Adrenal gland (tissue), 12 donors: ENCODE measurements around the gene CCL14. TPM values are rescaled to one million over a fixed set of nuclear protein-coding genes. Genes with fewer than 3 reads are reported as not detected.
"Not testable (repeated sequence)": the region's sequence is repeated elsewhere in the genome, so short reads cannot be mapped to it uniquely, and the experiment has no call there.

Experiments used
- DNase-seq, 7 donors: peaks; one replicate each; pipeline ENCODE4 v3.0.0-alpha.2; 2019 to 2020
- H3K27ac ChIP-seq, 5 donors: fragments of 200-600 bp; sonication (generic) in 4 of 5; 1 replicate in 3 of 5; 2 replicates in 2 of 5; pipeline versions ENCODE4 v1.5.1 to v1.8.0; 2016 to 2020; ENCODE audit warnings: mild to moderate bottlenecking in 1 of 5
- H3K27me3 ChIP-seq: fragments of 200-600 bp; 2 replicates; pipeline ENCODE4 v1.8.0; 2021
- H3K36me3 ChIP-seq, 2 donors: fragments of 200-600 bp; replicated peaks in 1 of 2; 1 replicate in 1 of 2; 2 replicates in 1 of 2; pipeline versions ENCODE4 v1.5.1 to v1.8.0; 2018 to 2022
- H3K4me1 ChIP-seq, 2 donors: fragments of 200-600 bp; replicated peaks in 1 of 2; 1 replicate in 1 of 2; 2 replicates in 1 of 2; pipeline versions ENCODE4 v1.5.1 to v1.8.0; 2018 to 2021
- H3K4me3 ChIP-seq, 4 donors: fragments of 200-600 bp; sonication (generic) in 3 of 4; one replicate each; pipeline ENCODE4 v1.5.1; 2016 to 2018
- H3K9me3 ChIP-seq, 3 donors: fragments of 200-600 bp; sonication (generic) in 1 of 3; replicated peaks in 1 of 3; 1 replicate in 2 of 3; 2 replicates in 1 of 3; pipeline versions ENCODE4 v1.5.1 to v1.8.0; 2016 to 2021
- CTCF ChIP-seq, 6 experiments: fragments of 450-650 bp in 4 of 6; fragments of 200-600 bp in 2 of 6; sonication (generic) in 1 of 6; IDR thresholded peaks; 1 replicate in 5 of 6; 2 replicates in 1 of 6; pipeline versions ENCODE4 v1.5.1 to v1.8.0; 2016 to 2021; ENCODE audit warnings: antibody characterized with exemption in 6 of 6, mild to moderate bottlenecking in 2 of 6, moderate library complexity in 1 of 6
- POLR2A ChIP-seq, 2 donors: fragments of 450-650 bp; IDR thresholded peaks; one replicate each; pipeline ENCODE4 v1.6.1; 2017; ENCODE audit warnings: antibody characterized with exemption in 2 of 2, mild to moderate bottlenecking in 2 of 2, moderate library complexity in 1 of 2
- WGBS, 4 donors: extraction: QIAGEN DNeasy Blood & Tissue Kit in 2 of 4; methylation state at CpG; one replicate each; pipeline versions ENCODE4 v1.1.5 to v1.1.7; 2013 to 2017; 5-methylcytosine and 5-hydroxymethylcytosine counted together
- intact Hi-C, 2 donors: fragments of 100-400 bp; cut with DNase I; formaldehyde crosslinking; loops; one replicate each; pipeline versions ENCODE4 v1.14.1 to v1.15.0; 2022 to 2023
- polyA plus RNA-seq, 3 donors: library from polyadenylated mRNA; stranded (reverse); fragments of 200-250 nt in 2 of 3; fragments of 350-450 nt in 1 of 3; fragmentation: Illumina TruSeq in 1 of 3; extraction: RNeasy Lipid Tissue Mini Kit (QIAGEN cat#74804) in 1 of 3; gene quantifications; one replicate each; pipeline ENCODE4 v1.2.3, GENCODE V29; 2013 to 2014
- total RNA-seq, 9 donors: library from RNA; depleted of rRNA in 4 of 9; stranded (reverse); fragments of >200 nt in 4 of 9; fragments of 120-200 nt in 1 of 9; fragmentation: NEBNext Ultra II Directional in 1 of 9; extraction: Animal tissue kit (Norgen Biotek cat#: 25700) in 1 of 9; gene quantifications; one replicate each; pipeline versions ENCODE4 v1.1.0 to v1.2.4, GENCODE V29; 2013 to 2023
- donor health status: healthy with polysubstance abuse.
- donor health status: Bipolar disorder and iron deficiency.
- donor health status: DM: yes; HTN: yes; CAD: no.
- donor health status: DM: no; HTN: no; CAD: no.
- donor health status: DM: no; HTN: no; CAD: no.
- donor health status: DM: yes; HTN: yes; CAD: no.

CCL14 gene
- total and polyA plus RNA-seq, 12 donors: 15.3 to 268 (median 65.2) TPM

- H3K27me3 ChIP-seq: no peaks in the 10 kb centered on the region
- no peak overlapping the region for H3K27ac ChIP-seq
- WGBS, 4 donors: 52 to 78% (median 73%) methylated on average over 4 of the region's 4 CpGs
- H3K4me1 ChIP-seq: no peaks in the 10 kb centered on the region
- intact Hi-C loops: loop anchor here in 1 of 2 donors (10.0 kb wide), 1 partner anchor 89 kb away; no protein-coding TSS in a partner anchor
- no peak for DNase-seq
- H3K9me3 ChIP-seq: no peaks in the 10 kb centered on the region
- TF ChIP-seq CTCF (IDR thresholded peaks at IDR 0.05): no peak
- no peak for TF ChIP-seq POLR2A (IDR thresholded peaks at IDR 0.05)
- H3K36me3 ChIP-seq: no peaks in the 10 kb centered on the region
- H3K4me3 ChIP-seq: no peak overlapping the region
Measured at GRCh38 chr17:35944151-35944550, 42.4 kb downstream of the CCL14 start.

GRCh38 chr17:35943537-35943936 lies 43.0 kb downstream of the CCL14 start, which contains the start of gene LYZL6:
Gene LYZL6 (minus strand): TSS chr17:35943713. CDS start chr17:35939356, 4,357 bp downstream.
- 70 to 81% (median 73%) methylated on average over 2 of the region's 2 CpGs for WGBS, 4 donors
- no peak within 1 kb of the TSS for H3K4me3 ChIP-seq
- no peaks in the 10 kb centered on the region for H3K27me3 ChIP-seq
- no peak for DNase-seq
- H3K36me3 ChIP-seq: no peaks in the 10 kb centered on the region
- H3K27ac ChIP-seq: no peak within 1 kb of the TSS
- no peak for TF ChIP-seq POLR2A (IDR thresholded peaks at IDR 0.05)
- intact Hi-C loops: loop anchor here in 1 of 2 donors (10.0 kb wide), 1 partner anchor 89 kb away; no protein-coding TSS in a partner anchor
- H3K4me1 ChIP-seq: no peaks in the 10 kb centered on the region
- no peaks in the 10 kb centered on the region for H3K9me3 ChIP-seq

- Histone ChIP-seq H3K27me3 (no peaks in the 10 kb centered on the region), H3K36me3 (no peaks in the 10 kb centered on the region), H3K9me3 (no peaks in the 10 kb centered on the region), H3K4me1 (no peaks in the 10 kb centered on the region), H3K27ac (no peak overlapping the region), H3K4me3 (no peak overlapping the region)
- WGBS, 4 donors: 55 to 65% (median 65%) methylated on average over 9 of the region's 9 CpGs
- no peak for TF ChIP-seq CTCF (IDR thresholded peaks at IDR 0.05)
- TF ChIP-seq POLR2A (IDR thresholded peaks at IDR 0.05): no peak
- DNase-seq: no peak
- intact Hi-C loops: loop anchor here in 1 of 2 donors (10.0 kb wide), 1 partner anchor 88 kb away; no protein-coding TSS in a partner anchor
Measured at GRCh38 chr17:35942588-35943186, 43.8 kb downstream of the CCL14 start.

- H3K4me1 ChIP-seq, H3K4me3 ChIP-seq, intact Hi-C loops, H3K27me3 ChIP-seq, H3K27ac ChIP-seq, DNase-seq, H3K36me3 ChIP-seq, H3K9me3 ChIP-seq: not testable (repeated sequence)
- 91 to 100% (median 95%) methylated on average over 3 of the region's 3 CpGs for WGBS, 4 donors
Measured at GRCh38 chr17:35938492-35938891, 48.0 kb downstream of the CCL14 start.

- Histone ChIP-seq H3K27ac (no peak overlapping the region), H3K36me3 (no peaks in the 10 kb centered on the region), H3K4me1 (no peaks in the 10 kb centered on the region), H3K9me3 (no peaks in the 10 kb centered on the region), H3K27me3 (no peaks in the 10 kb centered on the region), H3K4me3 (no peak overlapping the region)
- 83 to 94% (median 89%) methylated on average over 5 of the region's 5 CpGs for WGBS, 4 donors
- TF ChIP-seq POLR2A (IDR thresholded peaks at IDR 0.05): no peak
- no peak for TF ChIP-seq CTCF (IDR thresholded peaks at IDR 0.05)
- intact Hi-C loops: no loop called here
- DNase-seq: no peak
Measured at GRCh38 chr17:35936063-35936462, 50.5 kb downstream of the CCL14 start.
